Sigmoid colon (tissue), 7 donors: ENCODE data around the gene ANG. TPM values are rescaled to one million over a fixed set of nuclear protein-coding genes. Genes with fewer than 3 reads are reported as not detected.
"Not testable (repeated sequence)": the region's sequence is repeated elsewhere in the genome, so short reads cannot be mapped to it uniquely, and the experiment has no call there.

Experiments
- DNase-seq: peaks from one replicate; pipeline ENCODE4 v3.0.0-alpha.2; 2019
- H3K27ac ChIP-seq, 4 donors: fragments of 200-600 bp; sonication (generic); one replicate each; pipeline ENCODE4 v1.5.1; 2016 to 2019; ENCODE audit warnings: mild to moderate bottlenecking in 1 of 4
- H3K27me3 ChIP-seq, 3 donors: fragments of 200-600 bp; sonication (generic); one replicate each; pipeline ENCODE4 v1.5.1; 2019; ENCODE audit warnings: mild to moderate bottlenecking in 1 of 3
- H3K36me3 ChIP-seq, 4 donors: fragments of 200-600 bp; sonication (generic); one replicate each; pipeline ENCODE4 v1.5.1; 2016 to 2019
- H3K4me1 ChIP-seq, 4 donors: fragments of 200-600 bp; sonication (generic); one replicate each; pipeline ENCODE4 v1.5.1; 2017 to 2019
- H3K4me3 ChIP-seq, 4 donors: fragments of 200-600 bp; sonication (generic); one replicate each; pipeline ENCODE4 v1.5.1; 2017 to 2019; ENCODE audit warnings: mild to moderate bottlenecking in 2 of 4, moderate library complexity in 1 of 4
- H3K9me3 ChIP-seq, 4 donors: fragments of 200-600 bp in 3 of 4; sonication (generic) in 3 of 4; one replicate each; pipeline versions ENCODE4 v1.5.1 to v1.6.1; 2013 to 2019
- EP300 ChIP-seq, 4 donors: sonication (generic); formaldehyde crosslinking; IDR thresholded peaks; one replicate each; pipeline ENCODE4 v1.6.1; 2017; ENCODE audit warnings: antibody characterized with exemption in 4 of 4
- POLR2A ChIP-seq, 2 donors: fragments of 450-650 bp; IDR thresholded peaks; one replicate each; pipeline ENCODE4 v1.6.1; 2016; ENCODE audit warnings: antibody characterized with exemption in 2 of 2, mild to moderate bottlenecking in 2 of 2, moderate library complexity in 2 of 2
- POLR2AphosphoS5 ChIP-seq, 4 donors: sonication (generic); formaldehyde crosslinking; IDR thresholded peaks; one replicate each; pipeline ENCODE4 v1.6.1; 2017; ENCODE audit warnings: antibody characterized with exemption in 4 of 4
- WGBS, 2 donors: extraction: QIAGEN DNeasy Blood & Tissue Kit; methylation state at CpG; one replicate each; pipeline ENCODE4 v1.1.7; 2013; 5-methylcytosine and 5-hydroxymethylcytosine counted together
- intact Hi-C: fragments of 100-400 bp; cut with DNase I; formaldehyde crosslinking; loops from one replicate; pipeline ENCODE4 v1.15.1; 2023
- polyA plus RNA-seq, 3 donors: library from polyadenylated mRNA; stranded (reverse); fragments of 200-250 nt; gene quantifications; one replicate each; pipeline ENCODE4 v1.2.3, GENCODE V29; 2013
- total RNA-seq, 4 donors: library from RNA; depleted of rRNA; stranded (reverse); fragments of >200 nt; gene quantifications; one replicate each; pipeline ENCODE4 v1.1.0, GENCODE V29; 2016
- TF ChIP-seq, protein P1 (sequence below), 4 experiments: fragments of 450-650 bp in 3 of 4; fragments of 200-600 bp in 1 of 4; IDR thresholded peaks; one replicate each; pipeline ENCODE4 v1.5.1; 2016 to 2019; ENCODE audit warnings: antibody characterized with exemption in 4 of 4, mild to moderate bottlenecking in 3 of 4, moderate library complexity in 2 of 4
- donor health status: healthy with polysubstance abuse.
- donor health status: Bipolar disorder and iron deficiency.
- donor health status: healthy.

The ANG gene
- total and polyA plus RNA-seq, 7 donors, result 13.3 to 44.4 (median 22.2) TPM

DNA sequence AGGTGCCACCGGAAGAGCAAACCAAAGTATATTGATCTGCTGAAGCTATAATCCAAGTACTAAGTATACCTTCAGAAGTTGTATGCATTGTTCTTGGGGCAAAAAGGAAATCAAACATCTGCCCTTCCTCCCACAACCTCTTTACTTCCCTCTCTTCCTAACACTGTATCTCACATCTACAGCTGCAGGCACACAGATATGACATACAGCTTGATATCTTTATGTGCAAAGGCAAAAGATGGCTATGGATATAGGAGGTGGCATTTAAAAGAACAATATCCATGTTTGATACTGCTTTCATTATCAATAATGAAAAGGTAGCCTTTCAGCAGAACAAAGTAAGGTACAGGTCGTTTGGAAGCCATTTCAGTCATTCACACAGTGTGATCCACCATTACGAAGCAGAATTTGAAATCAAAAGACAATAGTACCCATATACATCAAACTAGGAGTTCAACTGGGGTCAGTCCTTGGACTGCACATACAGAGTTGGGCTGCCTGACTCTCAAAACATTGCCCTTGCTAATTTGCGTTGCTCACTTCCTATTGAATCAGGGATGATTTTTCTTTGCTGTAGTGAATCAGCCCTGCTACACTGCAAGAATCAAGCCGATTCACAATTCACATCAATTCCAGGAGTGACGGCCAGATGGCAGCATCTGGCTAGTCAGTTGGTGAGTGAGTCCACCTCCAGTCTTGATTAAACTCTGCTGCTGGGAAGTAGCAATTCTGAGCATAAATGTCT, 8.9 kb downstream of the ANG start:
- H3K9me3 ChIP-seq, result no peaks in the 10 kb centered on the region
- no peak overlapping the region for H3K27ac ChIP-seq
- peaks cover 0 to 43% (median 1%) of the 10 kb centered on the region in 4 donors for H3K36me3 ChIP-seq
- intact Hi-C loops, result loop anchor here (5.0 to 10.0 kb wide), 2 partner anchors 157 to 275 kb away; no protein-coding TSS in a partner anchor
- no peaks in the 10 kb centered on the region for H3K4me1 ChIP-seq
- 32 to 38% methylated on average over 6 of the region's 6 CpGs for WGBS, 2 donors
- TF ChIP-seq POLR2AphosphoS5 (IDR thresholded peaks at IDR 0.05), result no peak
- TF ChIP-seq, protein P1, sequence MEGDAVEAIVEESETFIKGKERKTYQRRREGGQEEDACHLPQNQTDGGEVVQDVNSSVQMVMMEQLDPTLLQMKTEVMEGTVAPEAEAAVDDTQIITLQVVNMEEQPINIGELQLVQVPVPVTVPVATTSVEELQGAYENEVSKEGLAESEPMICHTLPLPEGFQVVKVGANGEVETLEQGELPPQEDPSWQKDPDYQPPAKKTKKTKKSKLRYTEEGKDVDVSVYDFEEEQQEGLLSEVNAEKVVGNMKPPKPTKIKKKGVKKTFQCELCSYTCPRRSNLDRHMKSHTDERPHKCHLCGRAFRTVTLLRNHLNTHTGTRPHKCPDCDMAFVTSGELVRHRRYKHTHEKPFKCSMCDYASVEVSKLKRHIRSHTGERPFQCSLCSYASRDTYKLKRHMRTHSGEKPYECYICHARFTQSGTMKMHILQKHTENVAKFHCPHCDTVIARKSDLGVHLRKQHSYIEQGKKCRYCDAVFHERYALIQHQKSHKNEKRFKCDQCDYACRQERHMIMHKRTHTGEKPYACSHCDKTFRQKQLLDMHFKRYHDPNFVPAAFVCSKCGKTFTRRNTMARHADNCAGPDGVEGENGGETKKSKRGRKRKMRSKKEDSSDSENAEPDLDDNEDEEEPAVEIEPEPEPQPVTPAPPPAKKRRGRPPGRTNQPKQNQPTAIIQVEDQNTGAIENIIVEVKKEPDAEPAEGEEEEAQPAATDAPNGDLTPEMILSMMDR (IDR thresholded peaks at IDR 0.05), result peak in 3 of 4 experiments; percentile 28 to 46 (median 46)
- H3K4me3 ChIP-seq, result no peak overlapping the region
- DNase-seq, result no peak
- H3K27me3 ChIP-seq, result no peaks in the 10 kb centered on the region

DNA sequence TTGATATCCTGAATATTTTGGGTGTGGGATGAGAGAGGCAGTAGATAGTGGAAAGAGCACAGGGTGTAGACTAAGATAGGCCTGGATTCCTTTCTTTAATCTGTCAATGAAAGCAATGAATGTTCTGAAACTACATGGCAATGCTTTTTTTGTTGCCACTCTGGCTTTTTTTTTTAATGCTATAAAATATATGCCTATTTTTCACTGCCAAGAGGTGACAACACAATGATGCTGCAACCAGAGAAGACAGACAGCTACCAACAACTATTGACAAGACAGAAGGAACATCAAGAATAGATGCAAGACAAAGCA, 9.4 kb downstream of the ANG start:
- Histone ChIP-seq H3K27me3 (no peaks in the 10 kb centered on the region), H3K4me3 (no peak overlapping the region), H3K36me3 (peaks cover 0 to 43% (median 1%) of the 10 kb centered on the region in 4 donors), H3K27ac (no peak overlapping the region), H3K4me1 (no peaks in the 10 kb centered on the region), H3K9me3 (no peaks in the 10 kb centered on the region)
- TF ChIP-seq, protein P1 (IDR thresholded peaks at IDR 0.05), result no peak
- TF ChIP-seq POLR2A (IDR thresholded peaks at IDR 0.05) (no peak), EP300 (IDR thresholded peaks at IDR 0.05) (no peak), POLR2AphosphoS5 (IDR thresholded peaks at IDR 0.05) (no peak)
- no peak for DNase-seq
- intact Hi-C loops, result loop anchor here (5.0 to 10.0 kb wide), 2 partner anchors 157 to 274 kb away; no protein-coding TSS in a partner anchor

DNA sequence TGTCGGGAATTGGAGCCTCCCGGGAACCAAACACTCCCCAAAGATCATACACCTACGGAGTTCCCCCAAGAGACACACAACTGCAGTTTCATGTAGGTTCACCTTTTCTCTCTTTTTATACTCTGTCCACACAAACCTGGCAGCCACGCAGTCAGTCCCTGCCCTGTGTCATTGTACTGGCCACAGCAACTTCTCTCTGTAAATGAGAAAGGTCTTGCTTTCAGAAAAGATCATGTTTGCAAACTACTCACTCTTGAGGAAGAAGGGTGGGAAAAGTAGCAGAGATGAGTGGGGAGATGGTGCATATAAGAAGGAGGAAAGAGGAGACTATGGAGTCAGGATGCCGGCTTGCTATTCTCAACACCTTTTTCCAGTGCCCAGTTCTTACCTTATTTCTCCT, 10.4 kb downstream of the ANG start:
- no peak overlapping the region for H3K4me3 ChIP-seq
- peaks cover 0 to 37% (median 1%) of the 10 kb centered on the region in 4 donors for H3K36me3 ChIP-seq
- H3K4me1 ChIP-seq, result no peaks in the 10 kb centered on the region
- no peaks in the 10 kb centered on the region for H3K9me3 ChIP-seq
- no peak overlapping the region for H3K27ac ChIP-seq
- intact Hi-C loops, result loop anchor here (5.0 to 10.0 kb wide), 2 partner anchors 156 to 273 kb away; no protein-coding TSS in a partner anchor
- TF ChIP-seq POLR2AphosphoS5 (IDR thresholded peaks at IDR 0.05) (no peak), POLR2A (IDR thresholded peaks at IDR 0.05) (no peak), EP300 (IDR thresholded peaks at IDR 0.05) (no peak)
- TF ChIP-seq, protein P1 (IDR thresholded peaks at IDR 0.05), result no peak
- H3K27me3 ChIP-seq, result no peaks in the 10 kb centered on the region
- DNase-seq, result no peak
- WGBS, 2 donors, result 79 to 88% methylated on average over 5 of the region's 5 CpGs

DNA sequence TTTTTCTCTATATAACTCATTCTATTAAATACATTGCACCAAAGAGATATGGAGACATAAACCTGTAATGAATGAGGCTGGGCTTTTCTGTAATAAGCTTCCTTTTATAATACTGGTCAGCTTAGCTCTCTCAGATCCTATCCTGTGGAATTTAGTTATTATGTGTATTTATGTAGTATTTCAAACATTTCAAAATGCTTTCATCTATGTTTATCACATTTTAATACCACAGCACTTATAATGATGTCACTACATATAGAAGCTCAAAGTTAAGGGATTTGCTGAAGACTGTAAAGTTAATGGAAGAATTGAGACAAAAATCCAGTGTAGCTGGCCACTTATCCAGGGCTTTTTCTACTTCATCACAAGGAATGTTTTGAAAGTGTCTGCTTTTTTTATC, 11.4 kb downstream of the ANG start:
- no peaks in the 10 kb centered on the region for H3K4me1 ChIP-seq
- DNase-seq, result no peak
- no peak overlapping the region for H3K27ac ChIP-seq
- TF ChIP-seq, protein P1 (IDR thresholded peaks at IDR 0.05), result no peak
- no peak for TF ChIP-seq POLR2A (IDR thresholded peaks at IDR 0.05)
- TF ChIP-seq POLR2AphosphoS5 (IDR thresholded peaks at IDR 0.05), result no peak
- TF ChIP-seq EP300 (IDR thresholded peaks at IDR 0.05), result no peak
- H3K27me3 ChIP-seq, result no peaks in the 10 kb centered on the region
- H3K9me3 ChIP-seq, result no peaks in the 10 kb centered on the region
- intact Hi-C loops, result loop anchor here (5.0 to 10.0 kb wide), 2 partner anchors 155 to 272 kb away; no protein-coding TSS in a partner anchor
- H3K4me3 ChIP-seq, result no peak overlapping the region
- peaks cover 0 to 28% (median 1%) of the 10 kb centered on the region in 4 donors for H3K36me3 ChIP-seq

DNA sequence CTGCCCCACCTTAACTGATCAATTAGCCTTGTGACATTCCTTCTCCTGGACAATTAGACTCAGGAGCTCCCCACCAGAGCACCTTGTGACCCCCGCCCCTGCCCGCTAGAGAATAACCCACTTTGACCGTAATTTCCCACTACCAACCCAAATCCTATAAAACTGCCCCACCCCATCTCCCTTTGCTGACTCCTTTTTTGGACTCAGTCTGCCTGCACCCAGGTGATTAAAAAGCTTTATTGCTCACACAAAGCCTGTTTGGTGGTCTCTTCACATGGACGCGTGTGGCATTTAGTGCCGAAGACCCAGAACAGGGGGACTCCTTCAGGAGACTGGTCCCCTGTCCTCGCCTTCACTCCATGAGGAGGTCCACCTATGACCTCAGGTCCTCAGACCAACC, 12.4 kb downstream of the ANG start:
- H3K27me3 ChIP-seq, H3K27ac ChIP-seq, H3K9me3 ChIP-seq, intact Hi-C loops, H3K4me1 ChIP-seq, DNase-seq, H3K4me3 ChIP-seq: not testable (repeated sequence)
- peaks cover 0 to 19% (median 0%) of the 10 kb centered on the region in 4 donors for H3K36me3 ChIP-seq
- WGBS, 2 donors, result 90 to 96% methylated on average over 7 of the region's 7 CpGs
